ENCODE results near the gene SNX7.

Gene SNX7

GRCh38 chr1:98661544-98662355 lies at the start of gene SNX7:
TSS of gene SNX7 (plus strand) at chr1:98661721. CDS start at chr1:98661732, 11 bp downstream.
- Mint-ChIP-seq H3K27me3 (peaks cover 53% of the 10 kb centered on the region), H3K4me1 (peaks cover 13% of the 10 kb centered on the region), H3K4me3 (peak within 1 kb of the TSS; percentile 74), H3K9me3 (no peaks in the 10 kb centered on the region), H3K27ac (peak within 1 kb of the TSS; percentile 45), H3K36me3 (peaks cover 2% of the 10 kb centered on the region)
- CTCF ChIA-PET: no interaction called here
- DNase-seq: no peak

GRCh38 chr1:98637316-98637715 lies 24.2 kb upstream of the SNX7 start:
- Mint-ChIP-seq H3K27ac (no peak overlapping the region), H3K27me3 (no peaks in the 10 kb centered on the region), H3K36me3 (no peaks in the 10 kb centered on the region), H3K4me3 (no peak overlapping the region), H3K9me3 (peaks cover 5% of the 10 kb centered on the region), H3K4me1 (no peaks in the 10 kb centered on the region)
- DNase-seq: no peak
- CTCF ChIA-PET: no interaction called here

- CTCF ChIA-PET: no interaction called here
- H3K27ac Mint-ChIP-seq: no peak overlapping the region
- H3K9me3 Mint-ChIP-seq: peaks cover 5% of the 10 kb centered on the region
- no peak overlapping the region for H3K4me3 Mint-ChIP-seq
- H3K27me3 Mint-ChIP-seq: no peaks in the 10 kb centered on the region
- no peaks in the 10 kb centered on the region for H3K4me1 Mint-ChIP-seq
- H3K36me3 Mint-ChIP-seq: no peaks in the 10 kb centered on the region
- DNase-seq: no peak
Observed at GRCh38 chr1:98638185-98638584, 23.3 kb upstream of the SNX7 start.

GRCh38 chr1:98644510-98644909 lies 17.0 kb upstream of the SNX7 start:
- no peaks in the 10 kb centered on the region for H3K36me3 Mint-ChIP-seq
- H3K4me1 Mint-ChIP-seq: no peaks in the 10 kb centered on the region
- CTCF ChIA-PET: no interaction called here
- H3K4me3 Mint-ChIP-seq: no peak overlapping the region
- no peak for DNase-seq
- H3K27ac Mint-ChIP-seq: no peak overlapping the region
- no peaks in the 10 kb centered on the region for H3K27me3 Mint-ChIP-seq
- peaks cover 5% of the 10 kb centered on the region for H3K9me3 Mint-ChIP-seq

GRCh38 chr1:98651116-98651632 lies 10.3 kb upstream of the SNX7 start:
- Mint-ChIP-seq H3K4me3 (no peak overlapping the region), H3K27me3 (no peaks in the 10 kb centered on the region), H3K4me1 (no peaks in the 10 kb centered on the region), H3K9me3 (peaks cover 3% of the 10 kb centered on the region), H3K36me3 (no peaks in the 10 kb centered on the region), H3K27ac (no peak overlapping the region)
- CTCF ChIA-PET: no interaction called here
- DNase-seq: no peak

- H3K27me3 Mint-ChIP-seq: no peaks in the 10 kb centered on the region
- CTCF ChIA-PET: no interaction called here
- H3K4me1 Mint-ChIP-seq: no peaks in the 10 kb centered on the region
- H3K27ac Mint-ChIP-seq: no peak overlapping the region
- H3K4me3 Mint-ChIP-seq: no peak overlapping the region
- peaks cover 3% of the 10 kb centered on the region for H3K9me3 Mint-ChIP-seq
- DNase-seq: no peak
- H3K36me3 Mint-ChIP-seq: no peaks in the 10 kb centered on the region
Observed at GRCh38 chr1:98653123-98653522, 8.4 kb upstream of the SNX7 start.

- peaks cover 2% of the 10 kb centered on the region for H3K36me3 Mint-ChIP-seq
- H3K4me3 Mint-ChIP-seq: no peak overlapping the region
- no peak for DNase-seq
- CTCF ChIA-PET: no interaction called here
- peaks cover 13% of the 10 kb centered on the region for H3K4me1 Mint-ChIP-seq
- peaks cover 53% of the 10 kb centered on the region for H3K27me3 Mint-ChIP-seq
- no peaks in the 10 kb centered on the region for H3K9me3 Mint-ChIP-seq
- no peak overlapping the region for H3K27ac Mint-ChIP-seq
Observed at GRCh38 chr1:98659879-98660278, 1.6 kb upstream of the SNX7 start.

GRCh38 chr1:98660940-98661543 lies 479 bp upstream of the SNX7 start:
- Mint-ChIP-seq H3K9me3 (no peaks in the 10 kb centered on the region), H3K4me3 (peak overlapping the region; percentile 60), H3K27ac (no peak overlapping the region), H3K36me3 (peaks cover 2% of the 10 kb centered on the region), H3K4me1 (peaks cover 13% of the 10 kb centered on the region), H3K27me3 (peaks cover 53% of the 10 kb centered on the region)
- CTCF ChIA-PET: no interaction called here
- no peak for DNase-seq

GRCh38 chr1:98662356-98662670 lies 792 bp downstream of the SNX7 start:
- no peak for DNase-seq
- peaks cover 13% of the 10 kb centered on the region for H3K4me1 Mint-ChIP-seq
- peak overlapping the region; percentile 74 for H3K4me3 Mint-ChIP-seq
- no peak overlapping the region for H3K27ac Mint-ChIP-seq
- H3K9me3 Mint-ChIP-seq: no peaks in the 10 kb centered on the region
- CTCF ChIA-PET: no interaction called here
- H3K36me3 Mint-ChIP-seq: peaks cover 2% of the 10 kb centered on the region
- peaks cover 53% of the 10 kb centered on the region for H3K27me3 Mint-ChIP-seq

- peaks cover 7% of the 10 kb centered on the region for H3K27me3 Mint-ChIP-seq
Observed at GRCh38 chr1:98668733-98669132, 7.2 kb downstream of the SNX7 start.

GRCh38 chr1:98669355-98670296 lies 8.1 kb downstream of the SNX7 start:
- H3K9me3 Mint-ChIP-seq: no peaks in the 10 kb centered on the region
- H3K4me1 Mint-ChIP-seq: no peaks in the 10 kb centered on the region
- no peak overlapping the region for H3K27ac Mint-ChIP-seq
- H3K4me3 Mint-ChIP-seq: no peak overlapping the region
- no peaks in the 10 kb centered on the region for H3K36me3 Mint-ChIP-seq
- no peak for DNase-seq
- no peaks in the 10 kb centered on the region for H3K27me3 Mint-ChIP-seq
- CTCF ChIA-PET: no interaction called here

More at GRCh38 chr1:98668733-98669132, 7.2 kb downstream of the SNX7 start:
- Mint-ChIP-seq H3K27ac (no peak overlapping the region), H3K4me3 (no peak overlapping the region), H3K4me1 (no peaks in the 10 kb centered on the region), H3K36me3 (no peaks in the 10 kb centered on the region), H3K9me3 (no peaks in the 10 kb centered on the region)
- CTCF ChIA-PET: no interaction called here
- no peak for DNase-seq

GRCh38 chr1:98672189-98672588 lies 10.7 kb downstream of the SNX7 start:
- no peak for DNase-seq
- CTCF ChIA-PET: no interaction called here
- Mint-ChIP-seq H3K4me1 (no peaks in the 10 kb centered on the region), H3K9me3 (no peaks in the 10 kb centered on the region), H3K27me3 (no peaks in the 10 kb centered on the region), H3K4me3 (no peak overlapping the region), H3K36me3 (no peaks in the 10 kb centered on the region), H3K27ac (no peak overlapping the region)

GRCh38 chr1:98674075-98674781 lies 12.7 kb downstream of the SNX7 start:
- H3K4me1 Mint-ChIP-seq: no peaks in the 10 kb centered on the region
- no peaks in the 10 kb centered on the region for H3K9me3 Mint-ChIP-seq
- H3K27ac Mint-ChIP-seq: no peak overlapping the region
- no peak for DNase-seq
- CTCF ChIA-PET: no interaction called here
- no peak overlapping the region for H3K4me3 Mint-ChIP-seq
- no peaks in the 10 kb centered on the region for H3K27me3 Mint-ChIP-seq
- no peaks in the 10 kb centered on the region for H3K36me3 Mint-ChIP-seq

- H3K27me3 Mint-ChIP-seq: no peaks in the 10 kb centered on the region
- H3K27ac Mint-ChIP-seq: no peak overlapping the region
- no peak for DNase-seq
- no peaks in the 10 kb centered on the region for H3K36me3 Mint-ChIP-seq
- no peak overlapping the region for H3K4me3 Mint-ChIP-seq
- H3K4me1 Mint-ChIP-seq: no peaks in the 10 kb centered on the region
- no peaks in the 10 kb centered on the region for H3K9me3 Mint-ChIP-seq
- CTCF ChIA-PET: no interaction called here
Observed at GRCh38 chr1:98675282-98675681, 13.8 kb downstream of the SNX7 start.
